Epidermal melanocyte (primary cell): ENCODE data around the gene SIMC1.

Experiments
- DNase-seq: peaks from one replicate; pipeline ENCODE4 v3.0.0; 2011; ENCODE audit warnings: low spot score; ENCODE audit not compliant: insufficient read length

Gene SIMC1

DNA sequence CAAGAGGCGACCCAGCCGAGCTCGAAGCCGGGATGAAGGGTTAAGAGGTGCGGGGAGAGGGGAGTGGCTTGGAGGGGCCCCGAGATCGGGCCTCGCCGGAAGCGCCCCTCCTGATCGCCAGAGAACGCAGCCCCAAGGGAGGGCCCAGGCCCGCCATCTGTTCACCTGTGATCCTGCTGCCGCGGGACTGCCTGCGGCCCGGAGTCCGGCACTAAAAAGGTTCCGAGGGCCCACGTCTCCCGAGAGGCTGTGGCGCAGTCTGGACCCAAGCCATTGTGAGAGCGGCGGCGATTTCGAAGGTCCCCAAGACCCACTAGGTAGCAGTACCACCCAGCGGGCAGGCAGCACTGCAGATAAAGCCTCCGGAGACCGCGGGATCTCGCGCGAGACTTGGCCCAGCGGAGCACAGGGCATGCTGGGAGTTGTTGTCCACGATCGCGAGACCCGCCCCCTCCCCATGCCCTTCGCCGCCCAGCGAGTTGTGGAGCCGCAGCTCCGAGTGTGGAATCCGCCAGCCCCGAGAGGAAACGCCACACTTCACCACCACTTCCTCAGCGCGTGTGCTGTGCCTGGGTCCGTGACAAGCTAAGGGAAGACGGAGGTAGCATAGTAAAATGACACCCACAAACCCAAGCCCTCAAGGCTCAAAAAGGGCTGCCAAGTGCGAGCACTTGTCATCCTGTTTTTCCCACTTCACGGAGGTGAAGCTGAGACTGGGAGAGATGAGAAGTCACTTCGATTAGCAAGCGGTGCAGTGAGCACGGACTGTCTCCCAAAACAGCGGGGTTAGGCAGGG, 123.4 kb downstream of the SIMC1 start, which contains the start of gene KIAA1191:
Gene KIAA1191 (minus strand): TSS at position 328 of the 796 bp plus-strand sequence. CDS start 2,256 bp downstream, outside the sequence.
- peak; percentile 89 for DNase-seq

DNA sequence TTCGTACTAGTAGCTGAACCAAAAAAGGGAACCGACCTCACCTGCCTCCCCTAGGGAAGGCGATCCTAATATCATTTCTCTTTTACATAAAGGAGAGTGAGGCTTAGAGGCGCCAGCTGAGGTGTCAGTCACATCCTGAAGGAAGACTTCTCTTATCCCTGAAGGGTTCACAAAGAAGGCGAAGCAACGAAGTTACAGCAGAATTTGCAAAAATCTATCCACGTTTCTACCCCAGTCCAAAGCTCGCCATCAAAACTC, 123.9 kb downstream of the SIMC1 start:
- no peak for DNase-seq

DNA sequence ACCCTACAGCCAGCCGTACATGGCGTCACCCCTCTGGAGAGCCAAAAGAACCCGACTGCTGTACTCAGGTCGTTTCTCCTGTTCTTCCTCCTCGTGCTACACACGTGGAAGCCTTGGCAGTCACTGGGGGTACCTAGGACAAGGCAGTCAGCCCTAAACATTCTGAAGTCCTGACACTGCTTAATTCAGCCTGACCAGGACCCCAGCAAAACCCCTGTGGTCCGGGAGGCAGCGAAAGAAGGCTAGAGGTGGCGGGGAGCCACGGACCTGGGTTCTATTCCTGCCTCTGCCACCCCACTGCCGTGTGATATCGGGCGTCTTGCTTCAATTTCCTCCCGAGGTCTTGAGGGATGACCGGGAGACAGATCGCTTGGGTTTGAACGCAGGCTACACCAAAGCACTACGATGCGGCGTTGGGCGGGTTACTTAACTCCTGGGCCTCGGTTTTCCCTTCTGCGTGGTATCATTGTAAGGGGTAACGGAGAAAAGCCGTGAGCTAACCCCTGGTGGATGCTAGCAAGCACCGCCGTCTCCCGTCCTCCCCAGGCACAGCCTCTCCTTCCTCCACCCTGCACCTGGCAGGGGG, 126.6 kb downstream of the SIMC1 start:
- no peak for DNase-seq

DNA sequence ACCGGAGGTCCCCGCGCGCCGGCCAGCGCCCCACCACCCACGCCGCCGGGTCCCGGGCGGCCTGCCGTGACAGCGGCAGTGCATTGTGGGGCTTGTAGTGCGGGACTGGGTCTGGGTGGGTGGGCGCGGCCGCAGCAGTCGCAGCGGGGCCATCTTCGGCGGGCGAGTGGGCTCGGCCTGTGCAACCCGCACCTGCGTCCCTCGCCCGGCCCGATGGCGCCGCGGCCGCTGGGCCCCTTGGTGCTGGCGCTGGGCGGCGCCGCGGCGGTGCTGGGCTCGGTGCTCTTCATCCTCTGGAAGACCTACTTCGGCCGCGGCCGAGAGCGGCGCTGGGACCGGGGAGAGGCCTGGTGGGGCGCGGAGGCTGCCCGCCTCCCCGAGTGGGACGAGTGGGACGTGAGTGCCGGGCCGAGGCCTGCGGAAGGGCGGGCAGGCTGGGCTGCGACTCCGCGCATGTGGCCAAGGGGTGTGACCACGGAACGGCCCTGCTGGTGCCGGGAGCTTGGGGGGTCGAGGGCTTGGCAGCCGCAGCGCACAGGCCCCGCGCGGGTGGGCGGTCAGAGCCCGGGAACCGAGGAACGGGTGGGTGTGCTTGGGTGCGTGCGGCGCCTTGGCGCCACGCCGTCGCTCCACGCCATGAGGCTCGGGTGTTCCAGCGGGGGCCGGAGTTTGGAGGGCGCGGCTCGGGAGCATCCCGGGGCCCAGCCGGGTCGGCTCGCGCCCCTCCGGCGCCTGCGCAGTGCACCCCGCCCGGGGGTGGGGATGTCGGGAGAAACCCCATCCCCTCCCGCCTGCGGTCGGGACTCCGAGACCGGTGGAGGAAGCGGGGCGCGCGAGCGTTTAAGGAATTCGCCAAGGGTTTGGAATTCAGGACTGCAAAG, 127.4 kb downstream of the SIMC1 start, which contains the start of gene ARL10:
Gene ARL10 (plus strand): TSS at position 137 of the 881 bp plus-strand sequence. CDS start 77 bp downstream, at position 214.
- peak; percentile 47 for DNase-seq

DNA sequence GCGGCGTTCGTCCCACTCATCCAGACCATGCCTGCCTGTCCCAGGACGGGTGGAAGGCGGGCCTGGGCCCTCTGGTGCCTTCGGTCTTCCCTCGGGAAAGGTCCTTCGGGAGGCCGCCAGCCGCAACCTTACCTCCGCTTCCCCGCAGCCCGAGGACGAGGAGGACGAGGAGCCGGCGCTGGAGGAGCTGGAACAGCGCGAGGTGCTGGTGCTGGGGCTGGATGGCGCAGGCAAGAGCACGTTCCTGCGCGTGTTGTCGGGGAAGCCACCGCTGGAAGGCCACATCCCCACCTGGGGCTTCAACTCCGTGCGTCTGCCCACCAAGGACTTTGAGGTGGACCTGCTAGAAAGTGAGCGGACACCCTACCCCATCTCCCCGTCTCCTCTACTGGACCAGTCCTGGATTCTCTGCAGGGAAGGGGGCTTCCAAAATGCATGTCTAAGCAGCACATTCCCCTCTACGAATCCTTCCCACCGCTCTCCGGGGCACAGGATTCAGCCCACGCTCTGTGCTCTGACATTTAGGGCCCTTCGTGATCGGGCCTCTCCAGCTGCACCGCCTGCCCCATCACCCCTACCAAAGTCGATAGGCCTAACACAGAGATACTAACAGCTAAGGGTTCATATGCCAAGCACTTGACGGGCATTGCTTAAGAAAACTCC, 128.1 kb downstream of the SIMC1 start:
- DNase-seq, result no peak

DNA sequence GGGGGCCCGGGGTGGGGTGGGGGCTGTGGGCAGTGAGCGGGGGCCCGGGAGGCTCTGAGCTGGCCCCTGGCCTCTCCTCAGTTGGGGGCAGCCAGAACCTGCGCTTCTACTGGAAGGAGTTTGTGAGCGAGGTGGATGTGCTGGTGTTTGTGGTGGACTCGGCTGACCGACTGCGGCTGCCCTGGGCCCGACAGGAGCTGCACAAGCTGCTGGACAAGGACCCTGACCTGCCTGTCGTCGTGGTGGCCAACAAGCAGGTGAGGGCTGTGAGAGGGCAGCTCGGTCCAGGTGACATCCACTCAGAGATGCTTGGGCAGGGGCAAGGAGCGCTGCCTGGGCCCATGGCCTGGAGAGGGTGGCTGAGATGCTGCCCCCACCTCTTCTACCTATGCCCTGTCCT, 130.5 kb downstream of the SIMC1 start:
- no peak for DNase-seq

DNA sequence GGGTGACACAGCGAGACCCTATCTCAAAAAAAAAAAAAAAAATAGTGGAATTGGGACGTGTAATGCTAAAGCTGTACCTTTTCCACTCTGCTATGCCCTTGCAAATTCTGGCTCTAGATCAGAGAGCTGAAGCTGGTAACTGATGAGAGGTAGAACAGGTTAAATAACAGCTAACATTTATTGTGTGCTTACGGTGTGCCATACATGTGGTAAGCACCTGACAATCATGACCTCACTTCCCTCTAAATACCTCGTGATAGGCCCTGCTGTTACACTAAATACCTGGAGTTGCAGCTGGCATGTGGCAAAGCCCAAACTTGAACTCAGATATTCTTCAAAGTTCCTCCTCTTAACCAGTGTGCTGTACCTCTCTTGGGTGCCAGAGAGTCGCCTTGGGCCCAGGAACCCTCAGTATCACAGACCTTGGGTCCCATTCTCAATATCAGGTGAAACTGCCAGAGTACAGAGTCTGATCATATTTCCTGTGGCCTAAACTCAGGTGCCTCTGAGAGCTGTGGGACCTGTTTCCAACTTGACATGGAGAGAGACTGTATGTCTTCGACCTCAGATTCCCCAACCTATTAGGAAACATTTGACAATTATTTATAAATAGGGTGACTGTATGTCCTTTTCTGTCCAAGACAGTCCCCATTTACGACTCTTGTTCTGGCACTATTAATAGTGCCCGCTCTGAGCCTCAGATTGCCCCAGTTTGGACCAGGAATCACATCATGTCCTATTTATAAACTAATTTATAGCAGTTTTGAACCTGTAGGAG, 131.9 kb downstream of the SIMC1 start:
- DNase-seq, result no peak

DNA sequence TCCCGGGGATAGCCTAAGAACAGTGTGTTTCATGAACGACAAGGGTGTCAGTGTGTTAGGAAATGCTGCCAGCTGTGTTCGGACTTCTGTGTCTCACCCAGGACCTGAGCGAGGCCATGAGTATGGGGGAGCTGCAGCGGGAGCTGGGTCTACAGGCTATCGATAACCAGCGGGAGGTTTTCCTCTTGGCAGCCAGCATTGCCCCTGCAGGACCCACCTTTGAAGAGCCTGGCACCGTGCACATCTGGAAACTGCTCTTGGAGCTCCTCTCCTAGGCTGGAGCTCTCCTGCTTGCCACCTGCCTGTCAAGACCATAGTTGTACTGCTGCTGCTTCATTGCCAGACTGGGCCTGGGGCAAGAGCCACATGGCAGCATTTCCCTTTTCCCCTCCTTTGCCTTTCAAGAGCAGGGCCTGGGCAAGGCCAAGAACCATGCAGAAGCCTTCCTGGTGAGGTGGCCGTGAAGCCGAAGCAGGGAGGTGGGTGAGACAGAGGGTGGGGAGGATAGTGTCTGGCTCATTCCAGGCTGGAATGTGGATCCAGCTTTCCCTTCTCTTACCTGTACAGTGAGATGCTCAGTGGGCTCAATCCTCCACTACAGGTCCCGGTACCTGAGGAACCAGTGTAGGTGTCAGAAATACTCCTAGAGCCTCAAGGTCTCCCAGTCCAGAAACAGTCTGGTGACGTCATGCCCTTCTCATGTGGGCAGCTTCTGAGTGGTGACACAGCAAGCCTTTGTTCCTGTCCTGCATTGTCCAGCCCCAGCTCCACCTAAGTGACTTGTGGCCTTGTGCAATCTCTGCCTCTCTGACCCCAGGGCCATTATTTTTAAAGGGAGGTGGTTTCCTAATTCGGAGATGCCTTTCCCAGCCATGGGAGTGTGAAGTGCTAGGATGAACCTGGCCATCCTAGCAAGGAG, 133.7 kb downstream of the SIMC1 start:
- DNase-seq, result no peak

DNA sequence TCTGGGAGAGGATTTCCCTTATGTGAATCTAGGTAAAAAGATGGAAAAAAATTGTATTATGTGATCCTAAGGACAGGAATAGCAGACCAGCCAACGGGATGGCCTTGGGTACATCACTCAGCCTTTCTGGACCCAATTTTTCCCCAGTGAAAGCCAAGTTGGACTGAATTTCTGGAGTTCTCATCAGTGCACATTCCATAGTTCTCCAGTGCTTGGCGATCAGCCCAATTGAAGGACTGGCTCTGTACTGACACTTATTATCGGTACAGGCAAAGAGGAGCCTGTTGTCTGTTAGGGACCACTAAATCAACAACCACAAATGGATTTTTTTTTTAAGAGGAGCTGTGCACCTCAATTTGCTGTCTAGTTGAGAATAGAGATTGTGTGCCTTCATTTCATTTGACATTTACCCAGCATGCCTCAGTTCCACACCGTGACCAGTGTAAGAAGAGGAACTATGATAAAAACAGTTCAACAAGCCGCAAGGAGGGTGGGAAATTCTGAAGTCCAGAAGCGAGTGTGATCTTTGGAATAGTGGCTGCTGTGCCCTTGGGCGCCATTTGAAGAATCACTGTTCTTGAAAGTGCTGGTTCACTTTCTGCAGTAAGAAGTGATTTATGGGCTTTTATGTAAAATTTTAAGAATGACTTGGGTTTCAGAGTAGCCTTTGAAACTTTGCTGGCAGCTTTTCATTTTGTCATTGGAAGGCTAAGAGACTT, 135.0 kb downstream of the SIMC1 start:
- peak; percentile 68 for DNase-seq

DNA sequence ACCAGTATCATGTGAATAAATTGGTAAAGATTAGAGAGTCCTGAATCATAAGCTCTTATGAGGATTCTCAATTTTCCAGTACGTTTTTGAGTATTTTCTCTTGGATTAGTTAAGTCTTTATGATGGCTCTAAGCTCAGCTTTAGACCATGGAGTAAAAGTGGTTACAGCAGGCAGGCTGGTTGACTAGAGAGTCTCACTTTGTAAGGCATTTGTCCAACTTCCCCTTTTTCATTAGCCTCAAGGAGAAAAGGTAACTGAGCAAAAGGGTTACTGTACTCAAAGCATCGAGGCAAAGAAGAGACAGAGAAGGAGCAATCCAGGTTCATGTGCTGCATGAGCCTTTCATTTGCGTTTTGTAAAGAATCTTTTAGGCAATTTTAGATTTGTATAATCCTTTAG, 141.7 kb downstream of the SIMC1 start:
- no peak for DNase-seq

DNA sequence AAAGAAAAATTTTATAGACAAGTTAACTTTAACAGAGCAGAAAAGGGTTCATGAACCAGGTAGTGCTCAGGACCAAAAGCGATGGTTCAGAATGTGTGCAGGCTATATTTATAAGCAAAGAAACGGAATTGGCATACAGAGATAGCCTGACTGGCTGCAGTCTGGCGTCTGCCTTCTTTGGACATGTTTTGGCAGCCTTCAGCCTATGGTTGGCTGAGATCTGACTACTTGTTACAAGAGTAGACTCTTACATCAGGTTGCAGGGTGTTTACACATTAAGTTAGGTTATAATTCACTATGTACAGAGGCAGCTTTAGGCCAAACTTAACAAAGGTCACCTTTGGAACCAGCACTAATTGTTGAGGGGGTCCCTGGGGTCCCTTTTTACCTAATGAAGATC, 143.2 kb downstream of the SIMC1 start:
- no peak for DNase-seq

DNA sequence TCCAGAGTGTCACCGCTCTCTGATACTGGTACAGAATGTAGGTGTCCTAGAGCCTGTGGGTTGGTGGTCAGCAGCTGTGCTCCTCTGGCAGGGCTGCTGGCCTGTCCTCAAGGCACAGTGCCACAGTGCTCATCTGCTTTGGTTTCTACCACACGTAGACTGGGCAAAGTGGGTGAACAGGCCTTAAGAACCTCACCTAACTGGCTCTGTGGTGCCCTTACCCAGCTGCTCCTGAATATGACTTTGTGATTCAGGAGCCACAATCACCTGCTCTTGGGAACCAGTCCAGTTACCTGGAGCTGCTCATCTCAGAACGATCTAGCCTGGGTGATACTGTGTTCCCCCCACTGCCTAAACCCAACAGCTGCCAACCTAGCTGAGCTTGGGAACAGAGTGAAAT, 143.8 kb downstream of the SIMC1 start:
- DNase-seq, result no peak

DNA sequence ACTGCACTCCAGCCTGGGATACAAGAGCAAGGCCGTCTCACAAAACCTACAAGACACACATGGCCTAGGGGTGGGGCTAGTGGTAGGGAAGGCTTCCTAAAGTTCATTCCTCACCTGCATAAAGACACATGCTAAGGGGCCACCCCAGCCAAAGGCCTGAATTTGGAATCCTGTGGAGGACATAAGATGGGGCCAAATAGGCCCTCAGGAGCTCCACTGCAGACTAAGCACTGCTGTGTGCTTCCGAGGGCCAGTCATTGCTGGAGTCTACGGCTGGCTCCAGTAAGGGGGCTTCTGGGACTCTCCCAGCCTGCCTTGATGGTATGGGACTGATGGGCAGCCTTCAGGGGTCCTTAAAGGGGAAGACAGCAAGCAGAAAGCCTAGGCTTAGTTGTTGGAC, 144.5 kb downstream of the SIMC1 start:
- DNase-seq, result no peak

DNA sequence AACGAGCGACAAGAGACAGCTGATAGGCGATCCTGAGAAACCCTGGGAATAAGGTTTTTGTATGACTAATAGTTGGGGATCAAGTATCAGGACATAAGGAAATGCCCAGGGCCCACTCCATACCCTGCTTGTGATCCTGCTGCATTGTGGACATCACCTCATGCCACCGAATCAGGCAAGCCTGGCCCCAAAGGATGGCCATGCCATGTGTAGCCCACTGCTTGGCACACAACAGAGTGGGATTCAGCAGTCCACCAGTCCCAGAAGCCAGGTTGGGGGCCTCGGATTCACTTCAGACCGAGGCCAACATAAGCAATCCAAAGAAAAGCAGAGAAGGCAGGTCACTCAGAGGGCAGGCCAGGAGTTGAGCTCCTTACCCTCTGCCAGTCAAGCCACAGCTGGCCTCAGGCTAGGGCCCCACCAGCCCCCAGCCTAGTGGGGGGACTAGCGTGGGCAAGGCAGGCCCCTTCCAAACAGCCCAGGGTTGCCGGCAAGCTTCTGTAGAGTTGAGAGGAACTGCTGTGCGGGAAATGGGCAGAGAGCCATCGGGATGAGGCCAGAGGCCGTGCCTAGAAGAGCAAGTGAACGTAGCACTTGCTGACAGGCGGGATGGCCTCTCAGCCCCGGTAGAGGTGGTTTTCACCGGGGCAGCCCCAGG, 145.2 kb downstream of the SIMC1 start:
- no peak for DNase-seq

DNA sequence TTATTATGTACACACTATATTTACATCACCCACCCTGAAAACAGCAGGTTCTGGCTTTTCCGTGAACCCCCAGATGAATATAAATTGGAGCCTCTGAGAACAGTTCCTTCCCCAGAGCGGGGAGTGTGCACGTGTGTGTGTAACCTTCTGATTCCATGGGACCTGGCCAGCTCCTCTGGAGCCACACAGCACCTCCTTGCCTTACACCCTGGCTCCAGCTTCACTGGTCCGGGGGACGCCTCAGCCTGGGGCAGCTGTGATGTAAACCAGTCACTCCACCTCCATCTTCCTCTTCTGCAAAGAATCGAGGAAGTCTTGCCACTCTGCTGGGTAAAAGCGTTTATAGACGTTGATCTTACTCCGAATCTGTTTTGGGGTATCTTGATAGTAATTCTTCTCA, 145.7 kb downstream of the SIMC1 start:
- DNase-seq, result no peak

DNA sequence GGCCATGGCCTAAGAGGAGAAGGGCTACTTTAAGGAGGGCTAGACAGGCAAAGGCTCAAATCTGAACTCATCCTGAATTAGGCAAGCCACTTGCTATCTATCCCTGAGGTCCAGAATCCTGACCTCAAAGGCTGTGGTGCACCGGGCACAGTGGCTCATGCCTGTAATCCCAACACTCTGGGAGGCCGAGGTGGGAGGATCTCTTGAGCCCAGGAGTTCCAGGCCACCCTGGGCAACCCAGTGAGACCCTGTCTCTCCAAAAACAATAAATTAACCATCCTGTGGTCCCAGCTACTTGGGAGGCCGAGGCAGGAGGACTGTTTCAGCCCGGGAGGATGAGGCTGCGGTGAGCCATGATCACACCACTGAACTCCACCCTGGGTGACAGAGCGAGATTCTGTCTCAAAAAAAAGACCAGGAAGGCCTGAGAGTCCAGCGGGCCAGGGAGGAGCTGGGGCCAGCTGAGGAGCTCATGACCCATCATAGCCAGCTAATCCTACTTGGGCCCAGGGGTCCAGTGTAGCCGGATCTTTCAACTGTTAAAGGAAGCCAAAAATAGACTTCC, 146.2 kb downstream of the SIMC1 start:
- DNase-seq, result no peak

DNA sequence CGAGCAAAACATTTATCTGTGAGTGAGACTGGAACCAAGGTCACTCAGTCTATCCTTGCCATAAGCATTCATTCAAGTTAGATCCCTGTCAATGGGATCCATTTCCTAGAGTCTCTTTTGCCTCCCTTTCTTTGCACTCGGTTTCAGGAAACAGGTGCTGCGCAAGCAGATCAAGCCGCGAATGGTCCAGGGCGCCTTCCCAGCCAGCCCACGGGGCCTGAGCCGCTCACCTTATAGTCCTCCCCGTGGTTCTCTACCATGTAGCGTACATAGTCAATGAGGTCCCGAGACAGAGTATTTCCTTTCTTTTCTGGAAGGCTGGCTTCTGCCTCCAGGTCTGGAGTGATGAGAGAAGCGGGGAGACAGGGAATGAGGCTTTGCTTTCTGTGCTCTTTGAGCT, 146.8 kb downstream of the SIMC1 start:
- no peak for DNase-seq

DNA sequence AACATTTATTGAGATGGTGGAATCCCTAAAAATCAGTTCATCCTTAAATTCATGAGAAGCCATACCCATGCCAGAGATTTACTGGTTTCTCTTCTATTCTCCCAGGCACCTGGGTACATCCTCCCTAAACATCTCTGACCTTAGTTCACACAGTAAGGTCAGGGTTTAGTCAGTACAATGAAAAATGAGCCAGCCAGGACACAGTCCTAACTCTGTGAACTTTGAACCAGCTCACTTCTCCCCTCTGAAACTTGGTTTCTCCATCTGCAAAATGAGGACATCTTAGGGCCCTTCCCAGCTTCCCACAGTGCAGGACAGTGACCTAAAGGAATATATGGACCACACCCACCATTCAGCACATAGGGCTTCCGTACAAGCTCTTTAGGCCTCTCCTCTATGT, 148.3 kb downstream of the SIMC1 start:
- DNase-seq, result no peak
